ENCODE data around the gene TRPM6.

DNA sequence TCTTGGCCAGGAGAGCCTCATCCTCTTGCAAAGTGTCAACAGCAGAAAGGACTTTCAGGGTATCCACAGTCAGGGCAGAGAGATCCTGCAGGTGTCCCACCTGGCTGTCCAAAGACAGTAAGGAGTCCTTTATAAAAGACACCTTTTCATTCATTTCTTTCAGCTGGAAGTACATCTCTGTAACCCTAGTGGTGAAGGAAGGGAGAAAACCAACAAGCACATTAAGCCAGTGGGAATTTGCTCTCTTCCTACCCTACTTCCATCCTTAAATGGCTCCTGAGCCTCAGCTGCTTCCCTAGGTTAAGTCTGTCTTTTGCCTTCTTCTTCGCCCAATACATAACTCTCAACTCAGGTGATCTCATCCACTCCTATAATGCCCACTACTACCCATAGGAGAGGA is 124.8 kb downstream of the TRPM6 start:
- TF ChIP-seq, protein P1, sequence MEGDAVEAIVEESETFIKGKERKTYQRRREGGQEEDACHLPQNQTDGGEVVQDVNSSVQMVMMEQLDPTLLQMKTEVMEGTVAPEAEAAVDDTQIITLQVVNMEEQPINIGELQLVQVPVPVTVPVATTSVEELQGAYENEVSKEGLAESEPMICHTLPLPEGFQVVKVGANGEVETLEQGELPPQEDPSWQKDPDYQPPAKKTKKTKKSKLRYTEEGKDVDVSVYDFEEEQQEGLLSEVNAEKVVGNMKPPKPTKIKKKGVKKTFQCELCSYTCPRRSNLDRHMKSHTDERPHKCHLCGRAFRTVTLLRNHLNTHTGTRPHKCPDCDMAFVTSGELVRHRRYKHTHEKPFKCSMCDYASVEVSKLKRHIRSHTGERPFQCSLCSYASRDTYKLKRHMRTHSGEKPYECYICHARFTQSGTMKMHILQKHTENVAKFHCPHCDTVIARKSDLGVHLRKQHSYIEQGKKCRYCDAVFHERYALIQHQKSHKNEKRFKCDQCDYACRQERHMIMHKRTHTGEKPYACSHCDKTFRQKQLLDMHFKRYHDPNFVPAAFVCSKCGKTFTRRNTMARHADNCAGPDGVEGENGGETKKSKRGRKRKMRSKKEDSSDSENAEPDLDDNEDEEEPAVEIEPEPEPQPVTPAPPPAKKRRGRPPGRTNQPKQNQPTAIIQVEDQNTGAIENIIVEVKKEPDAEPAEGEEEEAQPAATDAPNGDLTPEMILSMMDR (IDR thresholded peaks at IDR 0.05): no peak
- TF ChIP-seq POLR2A (IDR thresholded peaks at IDR 0.05): no peak
